Measurements from ENCODE around the gene AMER1. TPM values are rescaled to one million over a fixed set of nuclear protein-coding genes. Genes with fewer than 3 reads are reported as not detected.

AMER1 gene
- total and polyA plus RNA-seq, 2 donors from 2014 or later: 1.5 to 5.7 TPM

DNA sequence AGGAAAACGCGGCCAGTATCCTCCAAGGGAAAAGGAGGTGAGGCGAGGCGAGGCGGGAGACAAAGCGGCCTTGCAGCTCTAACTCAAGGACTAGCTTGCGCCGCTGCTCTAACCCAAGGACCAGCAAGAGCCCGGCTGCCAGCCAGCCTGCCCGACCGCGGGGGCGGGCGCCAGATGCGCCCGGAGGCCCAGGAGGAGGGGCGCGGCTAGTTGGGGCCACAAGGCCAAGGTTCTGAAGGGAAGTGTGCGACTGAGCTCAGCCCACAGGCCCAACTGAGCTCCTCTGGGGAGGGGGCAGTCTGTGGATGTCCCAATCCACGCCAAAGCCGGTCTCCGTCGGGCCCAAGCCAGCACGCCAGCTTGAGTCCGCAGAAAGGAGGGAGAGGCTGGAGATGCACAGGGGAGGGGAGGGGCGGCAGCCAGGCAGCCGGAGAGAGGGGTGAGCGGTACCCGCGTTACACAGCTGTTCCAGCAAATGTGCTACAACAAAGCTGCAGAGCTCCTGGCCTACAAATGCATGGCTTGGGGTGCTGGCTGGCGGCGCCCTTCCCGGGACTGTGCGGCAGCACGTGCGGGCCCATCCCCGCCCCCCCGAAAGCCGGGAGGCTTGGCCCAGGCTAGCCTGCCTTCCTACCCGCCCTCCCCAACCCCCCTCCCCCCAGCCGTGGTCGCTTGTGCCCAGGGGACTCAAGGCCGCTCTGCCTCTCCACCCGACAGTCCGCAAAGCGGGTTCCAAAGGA is 637 bp downstream of the AMER1 start:
- intact Hi-C loops (cut with DNase I): no loop called here
- DNase-seq (peak in 4 of 5 donors; percentile 42 to 73 (median 48)), FAIRE-seq (no peak)
- no peaks in the 10 kb centered on the region for H3K9me3 ChIP-seq (ENCODE audit: control insufficient read depth in 2 of 3, insufficient read depth in 1 of 3, low read length in 3 of 3)
- no peaks in the 10 kb centered on the region for H3K27me3 ChIP-seq (ENCODE audit: control insufficient read depth, insufficient read depth, low read length)
- H3K4me1 ChIP-seq (ENCODE audit: control insufficient read depth in 2 of 3, insufficient read depth in 2 of 3, low read depth in 1 of 3, low read length in 3 of 3): peaks cover 0 to 17% (median 9%) of the 10 kb centered on the region in 3 donors
- no peaks in the 10 kb centered on the region for H3K36me3 ChIP-seq (ENCODE audit: control insufficient read depth in 2 of 3, insufficient read depth in 3 of 3, low read length in 3 of 3)
- TF ChIP-seq, protein P1, sequence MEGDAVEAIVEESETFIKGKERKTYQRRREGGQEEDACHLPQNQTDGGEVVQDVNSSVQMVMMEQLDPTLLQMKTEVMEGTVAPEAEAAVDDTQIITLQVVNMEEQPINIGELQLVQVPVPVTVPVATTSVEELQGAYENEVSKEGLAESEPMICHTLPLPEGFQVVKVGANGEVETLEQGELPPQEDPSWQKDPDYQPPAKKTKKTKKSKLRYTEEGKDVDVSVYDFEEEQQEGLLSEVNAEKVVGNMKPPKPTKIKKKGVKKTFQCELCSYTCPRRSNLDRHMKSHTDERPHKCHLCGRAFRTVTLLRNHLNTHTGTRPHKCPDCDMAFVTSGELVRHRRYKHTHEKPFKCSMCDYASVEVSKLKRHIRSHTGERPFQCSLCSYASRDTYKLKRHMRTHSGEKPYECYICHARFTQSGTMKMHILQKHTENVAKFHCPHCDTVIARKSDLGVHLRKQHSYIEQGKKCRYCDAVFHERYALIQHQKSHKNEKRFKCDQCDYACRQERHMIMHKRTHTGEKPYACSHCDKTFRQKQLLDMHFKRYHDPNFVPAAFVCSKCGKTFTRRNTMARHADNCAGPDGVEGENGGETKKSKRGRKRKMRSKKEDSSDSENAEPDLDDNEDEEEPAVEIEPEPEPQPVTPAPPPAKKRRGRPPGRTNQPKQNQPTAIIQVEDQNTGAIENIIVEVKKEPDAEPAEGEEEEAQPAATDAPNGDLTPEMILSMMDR (IDR thresholded peaks at IDR 0.05; ENCODE audit: borderline replicate concordance, extremely low read depth, insufficient read depth): no peak
- peak overlapping the region; percentile 13 to 60 (median 55) for H3K9ac ChIP-seq (ENCODE audit: low read length in 3 of 3)
- peak overlapping the region; percentile 49 to 73 (median 69) for H3K4me3 ChIP-seq (ENCODE audit: low read length in 3 of 3)
- peak overlapping the region; percentile 86 for H3K27ac ChIP-seq (ENCODE audit: low read depth in 2 of 2, low read length in 2 of 2)

DNA sequence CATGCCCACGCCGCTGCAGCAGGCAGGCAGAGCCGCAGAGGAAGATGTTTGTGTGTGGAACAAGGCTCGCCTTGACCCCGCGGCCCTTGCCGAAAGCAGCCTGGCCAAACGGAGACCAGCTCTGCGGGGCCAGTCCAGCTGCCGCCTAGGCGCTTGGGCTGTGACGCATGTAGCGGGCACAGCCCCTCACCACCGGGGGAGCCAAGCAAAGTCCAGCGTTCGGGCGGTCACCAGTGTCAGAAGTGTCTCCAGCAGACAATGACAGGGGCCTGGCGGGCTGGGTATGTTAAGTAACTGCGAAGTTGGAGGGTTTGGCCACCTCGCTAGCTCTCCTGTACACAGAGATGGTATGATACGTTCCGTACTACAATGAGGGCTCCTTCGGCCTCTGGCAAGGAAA is 1.3 kb downstream of the AMER1 start:
- Histone ChIP-seq H3K27me3 (ENCODE audit: control insufficient read depth, insufficient read depth, low read length) (no peaks in the 10 kb centered on the region), H3K4me1 (ENCODE audit: control insufficient read depth in 2 of 3, insufficient read depth in 2 of 3, low read depth in 1 of 3, low read length in 3 of 3) (peaks cover 0 to 17% (median 9%) of the 10 kb centered on the region in 3 donors), H3K9ac (ENCODE audit: low read length in 3 of 3) (peak overlapping the region in 1 of 3 donors; percentile 55), H3K27ac (ENCODE audit: low read depth in 2 of 2, low read length in 2 of 2) (peak overlapping the region; percentile 63 to 83), H3K9me3 (ENCODE audit: control insufficient read depth in 2 of 3, insufficient read depth in 1 of 3, low read length in 3 of 3) (no peaks in the 10 kb centered on the region), H3K36me3 (ENCODE audit: control insufficient read depth in 2 of 3, insufficient read depth in 3 of 3, low read length in 3 of 3) (no peaks in the 10 kb centered on the region), H3K4me3 (ENCODE audit: low read length in 3 of 3) (peak overlapping the region; percentile 49 to 69 (median 69))
- FAIRE-seq: no peak
- TF ChIP-seq, protein P1 (IDR thresholded peaks at IDR 0.05; ENCODE audit: borderline replicate concordance, extremely low read depth, insufficient read depth): no peak
- intact Hi-C loops (cut with DNase I): no loop called here
- DNase-seq: peak; percentile 18 to 80 (median 44)

DNA sequence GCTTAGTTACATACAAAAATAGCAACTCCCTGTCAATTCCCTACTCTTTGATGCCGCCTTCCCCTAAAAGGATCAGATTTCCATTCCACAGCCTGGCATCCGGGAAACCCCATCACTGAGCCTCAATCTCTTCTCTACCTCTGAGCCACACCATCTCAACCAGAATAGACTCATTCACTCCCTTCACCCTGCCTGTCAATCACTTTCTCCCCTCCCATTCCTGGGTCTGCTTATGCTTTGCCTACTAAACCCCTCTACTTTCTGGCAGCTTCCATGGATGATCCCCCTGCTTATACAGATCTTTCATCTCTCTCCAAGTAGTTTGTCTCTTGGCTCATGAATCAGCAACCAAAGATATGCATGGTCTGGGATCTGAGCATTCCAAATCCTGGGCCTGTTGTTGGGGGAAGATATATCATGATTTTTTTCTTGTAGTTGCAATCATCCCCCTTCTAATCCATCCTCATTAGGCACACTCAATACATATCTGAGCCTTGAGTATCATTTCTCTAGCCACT is 2.6 kb downstream of the AMER1 start:
- FAIRE-seq (no peak), DNase-seq (peak in 3 of 5 donors; percentile 11 to 16 (median 13))
- no peaks in the 10 kb centered on the region for H3K36me3 ChIP-seq (ENCODE audit: control insufficient read depth in 2 of 3, insufficient read depth in 3 of 3, low read length in 3 of 3)
- H3K9ac ChIP-seq (ENCODE audit: low read length in 3 of 3): no peak overlapping the region
- H3K4me3 ChIP-seq (ENCODE audit: low read length in 3 of 3): no peak overlapping the region
- intact Hi-C loops (cut with DNase I): no loop called here
- TF ChIP-seq, protein P1 (IDR thresholded peaks at IDR 0.05; ENCODE audit: borderline replicate concordance, extremely low read depth, insufficient read depth): no peak
- peaks cover 0 to 17% (median 9%) of the 10 kb centered on the region in 3 donors for H3K4me1 ChIP-seq (ENCODE audit: control insufficient read depth in 2 of 3, insufficient read depth in 2 of 3, low read depth in 1 of 3, low read length in 3 of 3)
- H3K27ac ChIP-seq (ENCODE audit: low read depth in 2 of 2, low read length in 2 of 2): peak overlapping the region; percentile 55 to 68
- no peaks in the 10 kb centered on the region for H3K27me3 ChIP-seq (ENCODE audit: control insufficient read depth, insufficient read depth, low read length)
- H3K9me3 ChIP-seq (ENCODE audit: control insufficient read depth in 2 of 3, insufficient read depth in 1 of 3, low read length in 3 of 3): no peaks in the 10 kb centered on the region

All from kidney (tissue), 14 donors.